GM12891 (cell line): Measurements from ENCODE around the gene PARD6A.

ENCODE experiments used
- PAX5 ChIP-seq: IDR thresholded peaks from 2 replicates; pipeline ENCODE4 v1.6.1; 2011; ENCODE audit warnings: low read length, moderate library complexity, mild to moderate bottlenecking; ENCODE audit not compliant: insufficient read depth, severe bottlenecking
- POLR2A ChIP-seq: IDR thresholded peaks from 2 replicates; pipeline ENCODE4 v1.6.1; 2011; ENCODE audit warnings: low read depth, low read length, control low read depth
- POLR2AphosphoS5 ChIP-seq: IDR thresholded peaks from 2 replicates; pipeline ENCODE4 v1.6.1; 2011; ENCODE audit warnings: low read depth, low read length, control low read depth

DNA sequence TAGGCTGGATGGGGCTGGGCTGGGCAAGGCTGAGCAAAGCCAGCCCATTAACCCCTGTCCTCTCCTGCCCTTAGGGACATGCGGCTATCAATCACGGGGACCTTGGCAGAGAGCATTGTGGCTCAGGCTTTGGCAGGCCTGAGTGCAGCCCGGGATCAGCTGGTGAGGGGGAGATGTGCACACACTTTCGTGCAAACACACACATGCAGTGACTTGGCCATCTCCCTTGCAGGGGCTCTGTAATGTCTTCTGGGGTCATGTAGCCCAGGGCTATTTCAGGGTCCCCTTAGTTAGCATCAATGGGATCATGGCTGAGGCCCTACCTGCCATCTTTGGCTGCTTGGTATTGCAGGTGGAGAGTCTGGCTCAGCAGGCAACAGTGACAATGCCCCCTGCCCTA lies 8.9 kb upstream of the PARD6A start:
- no peak for TF ChIP-seq POLR2A
- TF ChIP-seq PAX5 = no peak
- no peak for TF ChIP-seq POLR2AphosphoS5
